Stimulated activated CD4-positive, alpha-beta T cell treated with anti-CD3 and anti-CD28 coated beads, Interleukin-4, amount 100 ng/mL, for 24 hours (primary cell): ENCODE results near the gene NMNAT3.

ENCODE experiments used
- DNase-seq: peaks from one replicate; pipeline ENCODE4 v3.0.0-alpha.2; 2020

NMNAT3 gene

DNA sequence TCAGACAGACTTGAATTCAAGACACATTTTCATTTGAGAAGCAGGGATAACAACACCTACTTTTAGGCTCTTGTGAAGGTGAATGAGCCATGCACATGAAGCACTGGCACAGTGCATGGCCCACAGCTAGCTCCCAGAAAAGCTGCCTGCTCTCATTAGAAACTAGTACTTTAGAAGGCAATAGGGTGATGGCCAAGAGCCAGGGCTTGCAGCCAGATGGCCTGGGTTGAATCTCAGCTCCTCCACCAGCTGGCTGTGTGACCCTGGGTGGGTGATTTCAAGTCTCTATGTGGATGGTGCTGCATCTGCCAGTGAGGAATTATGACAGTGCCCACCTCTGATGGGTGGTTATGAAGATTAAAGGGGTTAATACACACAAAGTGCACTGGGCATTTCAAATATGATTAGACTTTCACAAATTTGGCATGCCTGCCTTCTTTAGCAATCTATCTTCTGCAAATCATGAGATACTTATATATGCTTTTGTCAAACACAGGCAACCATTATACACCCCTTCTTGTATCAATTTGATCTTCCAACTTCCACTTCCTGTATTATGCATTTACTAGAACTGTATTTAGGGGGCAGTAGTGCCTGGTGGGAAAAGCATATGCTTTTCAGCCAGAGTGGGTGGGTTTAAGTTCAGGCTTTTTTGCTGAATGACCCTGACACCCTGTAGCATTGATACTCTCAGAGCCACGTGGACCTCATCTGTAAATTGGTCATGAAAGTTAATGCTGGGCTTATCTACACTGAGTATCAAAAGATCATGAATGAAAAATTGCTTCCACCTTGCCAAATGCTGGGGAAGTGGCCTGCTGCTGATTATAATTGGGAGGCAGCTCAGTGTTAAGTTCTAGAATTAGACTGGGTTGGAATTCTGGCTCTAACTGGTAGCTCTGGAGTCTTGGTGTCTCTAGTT lies 103.5 kb downstream of the NMNAT3 start:
- no peak for DNase-seq

DNA sequence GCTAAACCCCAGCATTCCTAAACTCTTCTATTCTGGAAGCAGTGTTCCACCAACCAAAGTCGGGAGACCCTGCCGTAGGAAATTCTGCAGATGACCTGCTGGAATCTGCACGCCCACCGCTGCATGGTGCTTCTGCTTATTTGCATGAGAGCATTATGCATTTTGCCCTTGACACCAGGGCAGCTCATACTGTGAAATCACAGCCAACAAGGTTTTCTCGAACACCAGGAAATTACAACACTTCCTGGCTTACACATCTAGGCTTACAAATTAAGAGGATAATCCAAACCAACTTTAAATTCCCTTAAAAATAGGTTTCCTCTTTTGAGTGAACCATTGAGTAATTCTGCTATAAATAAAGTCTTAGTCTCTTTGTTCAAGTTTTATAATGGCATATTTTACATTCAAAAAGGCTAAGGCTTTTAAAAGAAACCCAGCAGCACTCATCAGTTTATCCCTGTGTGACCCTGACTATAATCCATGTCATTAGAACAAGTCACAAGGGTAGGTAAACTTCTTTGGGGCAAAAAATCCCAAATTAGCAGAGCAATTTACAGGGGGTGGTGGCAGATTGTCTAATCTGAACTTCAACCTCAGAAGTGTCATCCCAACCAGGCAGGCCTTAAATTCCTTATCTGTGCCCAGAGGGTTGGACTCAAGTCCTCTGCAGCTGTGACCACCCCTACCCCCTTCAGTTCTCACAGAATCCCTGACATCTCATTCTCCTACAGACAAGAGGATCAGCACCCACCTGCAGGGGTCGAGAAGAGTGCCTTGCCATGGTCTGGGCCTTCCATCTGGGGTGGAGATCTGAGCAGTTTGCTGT lies 104.7 kb downstream of the NMNAT3 start:
- no peak for DNase-seq

DNA sequence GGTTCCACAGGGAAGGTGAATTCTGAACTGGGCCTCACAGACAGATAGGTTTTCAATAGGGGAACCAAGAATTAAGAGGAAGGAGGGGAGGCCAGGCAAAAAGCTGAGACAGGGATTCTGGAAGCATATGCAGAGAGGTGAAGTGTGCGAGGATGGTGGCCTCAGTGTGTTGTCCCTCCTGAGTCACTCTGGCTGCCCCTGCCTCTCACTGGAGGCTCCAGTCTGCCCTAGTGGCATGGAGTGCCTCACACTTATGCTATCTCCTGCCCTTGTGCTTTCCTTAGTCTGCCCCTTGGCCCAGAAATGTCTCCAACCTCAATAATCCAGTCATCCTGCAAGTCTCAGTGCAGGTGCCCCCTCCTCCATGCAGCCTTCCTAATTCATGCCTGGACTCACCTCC lies 106.1 kb downstream of the NMNAT3 start:
- DNase-seq, result no peak

DNA sequence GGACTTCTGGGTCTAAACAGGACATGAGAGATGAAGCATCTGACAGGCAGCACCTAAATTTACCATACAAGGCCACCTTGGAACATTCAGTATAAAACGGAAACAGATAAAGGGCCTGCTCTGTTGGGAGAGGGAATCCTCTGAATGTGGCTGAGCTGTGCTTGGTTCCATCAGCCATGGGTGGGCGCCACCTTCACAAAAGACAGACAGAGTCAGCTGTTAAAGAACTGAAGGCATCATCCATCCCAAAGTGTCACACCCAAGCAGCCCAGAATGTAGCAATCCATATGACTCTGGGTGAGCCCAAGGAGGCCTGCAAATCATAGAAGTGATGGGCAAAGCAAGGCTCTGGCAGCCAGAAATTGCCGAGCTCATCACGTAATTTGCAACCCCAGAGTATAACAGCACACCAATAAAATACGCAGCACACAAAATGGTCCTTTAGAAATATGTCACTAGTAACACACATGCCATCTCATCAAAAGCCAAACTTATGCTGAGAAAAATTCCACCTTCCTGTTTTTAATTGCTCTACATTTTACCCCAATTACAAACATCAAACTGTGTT lies 113.4 kb downstream of the NMNAT3 start:
- no peak for DNase-seq

DNA sequence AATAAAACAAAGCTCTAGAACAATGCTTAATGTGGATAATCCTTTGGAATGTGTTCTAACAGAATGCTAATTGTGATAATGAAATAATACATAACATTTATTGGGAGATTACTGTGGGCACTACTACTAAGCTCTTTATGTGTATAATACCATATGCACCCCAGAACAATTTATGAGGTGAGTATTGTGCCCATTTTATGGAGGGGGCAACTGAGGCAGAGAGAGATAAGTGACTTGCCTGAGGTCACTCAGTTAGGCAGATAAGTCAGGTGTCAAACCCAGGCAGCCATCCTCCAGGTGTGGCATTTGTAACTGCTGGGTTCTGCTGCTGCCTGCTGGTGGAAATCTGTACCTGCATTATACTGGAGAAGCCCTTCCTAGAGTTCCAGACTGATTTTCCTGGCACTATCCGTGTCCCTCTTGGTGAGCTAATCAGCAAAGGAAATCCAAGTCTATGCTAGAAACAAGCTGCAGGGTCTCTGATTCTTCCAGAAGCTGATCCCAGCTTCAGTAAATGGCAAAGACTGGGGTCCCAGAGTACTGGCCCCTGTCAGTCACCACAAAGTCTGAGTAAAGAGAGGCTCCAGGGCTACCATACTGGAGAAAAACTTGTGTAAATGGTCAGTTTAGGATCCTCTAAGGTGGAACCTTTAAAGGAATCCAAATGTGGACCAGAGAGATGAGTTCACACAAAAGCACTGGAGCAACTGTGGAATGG lies 115.7 kb downstream of the NMNAT3 start:
- no peak for DNase-seq

DNA sequence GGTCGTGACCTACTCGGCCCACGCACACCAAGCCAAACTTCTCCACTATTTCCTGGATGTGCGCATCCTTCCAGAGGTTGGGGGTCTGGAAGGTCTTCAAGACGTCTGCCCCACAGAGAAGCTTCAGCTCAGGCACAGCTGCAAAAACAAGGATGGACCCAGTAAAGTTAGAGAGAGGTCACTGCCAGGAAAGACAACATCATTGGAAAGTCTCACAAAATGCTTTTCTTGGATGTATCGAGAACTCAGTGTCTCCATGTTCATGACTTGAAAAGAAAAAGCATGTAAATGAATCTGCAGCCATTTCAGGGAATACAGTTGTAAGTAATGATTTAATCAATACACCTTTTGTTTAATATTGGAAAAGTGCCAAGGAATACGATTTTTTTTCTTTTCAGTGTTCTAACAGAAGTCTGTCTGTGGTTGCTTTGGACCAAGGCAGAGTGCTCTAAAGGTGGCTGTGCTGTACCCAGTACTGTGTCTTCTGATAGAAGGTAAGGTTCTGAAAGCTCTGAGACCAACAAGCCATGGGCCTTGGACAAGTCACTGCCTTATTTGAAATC lies 116.4 kb downstream of the NMNAT3 start:
- no peak for DNase-seq

DNA sequence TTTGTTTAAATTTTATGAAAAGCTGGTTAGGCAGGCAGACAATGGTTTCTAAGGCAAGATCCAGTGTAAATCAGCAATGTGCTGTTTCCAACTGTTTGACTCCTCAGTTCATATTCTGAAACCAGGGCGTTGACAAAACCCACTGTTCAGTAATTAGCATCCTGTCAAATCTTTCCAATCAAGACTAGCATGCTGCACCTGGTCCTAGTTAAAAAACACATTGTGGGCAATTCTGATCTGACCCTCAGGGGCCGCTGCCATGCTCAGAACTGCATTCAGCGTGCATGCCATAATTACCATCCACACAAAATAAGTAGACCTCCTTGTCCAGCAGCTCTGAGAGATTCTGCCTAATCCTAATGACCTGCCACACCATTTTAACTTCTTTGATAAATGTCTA lies 117.4 kb downstream of the NMNAT3 start:
- no peak for DNase-seq

DNA sequence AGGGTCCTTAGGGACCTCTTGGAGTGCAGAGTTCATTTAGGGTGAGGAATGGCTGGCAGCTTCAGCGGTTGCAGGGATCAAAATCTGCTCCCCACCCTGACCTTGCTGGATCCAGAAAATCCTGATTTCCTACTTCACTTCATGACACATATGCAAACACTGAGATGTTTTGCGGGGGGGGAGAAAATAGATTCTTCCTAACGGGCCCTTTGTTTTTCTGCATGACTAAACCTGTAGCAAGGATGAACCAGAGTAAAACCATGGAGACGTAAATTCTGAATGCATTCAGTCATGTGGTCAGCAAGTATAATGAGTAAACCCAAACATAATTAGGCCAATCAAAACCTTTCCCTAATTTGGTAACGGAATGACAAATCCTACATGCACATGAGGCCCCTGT lies 118.2 kb downstream of the NMNAT3 start:
- no peak for DNase-seq

DNA sequence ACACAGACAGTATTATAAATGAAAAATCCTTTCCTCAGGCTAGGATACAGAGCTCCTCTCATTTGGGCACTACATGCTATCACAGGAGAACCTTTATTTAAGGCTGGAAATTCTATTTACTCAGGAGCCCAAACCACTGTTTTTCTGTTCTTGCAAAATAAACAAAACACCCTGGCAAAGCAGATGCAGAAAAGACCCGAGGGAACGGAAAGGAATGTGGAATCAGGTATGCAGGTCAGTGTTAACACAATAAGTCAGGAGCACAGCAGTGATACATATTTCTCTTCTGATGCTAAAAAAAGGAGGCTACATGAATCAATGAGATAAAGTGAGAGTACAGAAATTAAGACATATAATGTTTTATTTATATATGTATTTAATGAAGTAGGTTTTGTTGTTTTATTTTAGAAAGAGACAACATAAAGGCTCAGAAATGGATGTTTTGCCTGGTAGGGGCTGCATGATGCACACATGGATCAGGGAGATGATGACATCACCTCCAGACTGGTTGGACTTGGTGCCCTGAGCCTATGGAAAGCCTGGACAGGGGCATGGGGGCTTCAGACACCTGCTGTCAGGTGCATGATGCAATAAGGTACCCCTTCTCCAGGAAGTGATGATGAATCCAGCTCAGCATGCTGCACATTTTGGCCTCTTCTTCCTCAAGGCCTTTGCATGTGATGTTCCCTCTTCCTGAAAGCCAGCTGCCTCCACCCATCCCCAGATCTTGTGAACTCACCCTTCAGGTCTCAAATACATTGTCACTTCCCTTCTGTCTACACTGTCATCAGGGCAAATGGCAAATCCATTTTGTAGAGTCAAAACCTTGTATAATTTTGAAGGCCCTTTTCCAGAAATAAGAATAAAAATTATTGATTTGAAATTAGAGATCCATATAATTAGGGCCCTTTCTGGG lies 119.2 kb downstream of the NMNAT3 start:
- DNase-seq, result no peak

DNA sequence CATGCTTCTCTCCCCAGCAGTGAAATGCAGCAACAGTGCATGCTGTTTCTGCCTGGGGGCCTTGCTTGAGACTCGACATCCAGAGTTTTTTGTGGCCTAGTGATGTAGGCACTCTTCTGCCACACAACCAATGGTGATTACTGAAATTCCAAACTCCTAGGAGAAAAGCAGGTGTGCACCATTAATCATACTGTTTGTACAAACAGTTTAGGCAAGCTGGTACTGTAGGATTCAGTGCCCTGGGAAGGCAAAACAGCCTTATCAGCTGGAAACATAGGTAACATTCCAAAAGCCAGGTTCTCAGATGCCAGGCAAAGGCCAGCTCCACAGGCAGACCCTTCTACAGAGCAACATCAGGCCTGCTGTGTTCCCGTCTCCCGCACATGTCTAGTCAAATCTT lies 120.7 kb downstream of the NMNAT3 start:
- no peak for DNase-seq

DNA sequence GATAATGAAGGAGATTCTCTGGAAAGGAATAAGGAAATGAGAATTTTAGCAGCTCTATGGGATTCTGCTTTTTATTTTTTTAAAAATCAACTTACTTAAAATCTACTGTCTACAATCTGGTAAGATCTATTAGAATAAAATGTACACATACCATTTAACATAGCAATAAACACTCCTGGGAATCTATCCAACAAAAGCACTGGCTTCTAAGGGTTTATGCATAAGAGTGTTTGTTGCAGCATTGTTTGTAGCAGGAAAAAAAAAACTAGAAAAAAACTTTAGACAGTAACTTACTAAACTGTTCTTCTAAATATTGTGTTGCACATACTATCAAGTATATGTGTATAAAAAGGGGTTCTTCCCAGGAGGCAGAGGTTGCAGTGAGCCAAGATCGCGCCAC lies 122.5 kb downstream of the NMNAT3 start:
- DNase-seq, result no peak

DNA sequence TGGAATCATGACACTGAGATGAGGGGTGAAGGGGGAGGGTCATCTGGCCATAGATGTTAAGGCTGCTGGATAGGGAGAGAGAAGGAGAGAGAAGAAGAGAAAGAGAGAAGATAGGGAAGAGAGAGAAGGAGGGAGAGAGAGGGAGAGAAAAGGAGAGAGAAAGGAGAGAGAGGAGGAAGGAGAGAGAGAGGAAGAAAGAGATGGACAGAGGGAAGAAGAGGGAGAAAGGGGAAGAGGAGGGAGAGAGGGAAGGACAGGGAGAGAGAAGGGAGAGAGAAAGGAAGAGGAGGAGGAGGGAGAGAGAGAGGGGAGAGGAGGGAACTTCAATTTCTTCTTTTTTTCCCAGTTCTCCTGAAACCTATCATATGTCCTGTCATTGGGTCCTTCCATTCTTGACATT lies 123.1 kb downstream of the NMNAT3 start:
- DNase-seq, result no peak

DNA sequence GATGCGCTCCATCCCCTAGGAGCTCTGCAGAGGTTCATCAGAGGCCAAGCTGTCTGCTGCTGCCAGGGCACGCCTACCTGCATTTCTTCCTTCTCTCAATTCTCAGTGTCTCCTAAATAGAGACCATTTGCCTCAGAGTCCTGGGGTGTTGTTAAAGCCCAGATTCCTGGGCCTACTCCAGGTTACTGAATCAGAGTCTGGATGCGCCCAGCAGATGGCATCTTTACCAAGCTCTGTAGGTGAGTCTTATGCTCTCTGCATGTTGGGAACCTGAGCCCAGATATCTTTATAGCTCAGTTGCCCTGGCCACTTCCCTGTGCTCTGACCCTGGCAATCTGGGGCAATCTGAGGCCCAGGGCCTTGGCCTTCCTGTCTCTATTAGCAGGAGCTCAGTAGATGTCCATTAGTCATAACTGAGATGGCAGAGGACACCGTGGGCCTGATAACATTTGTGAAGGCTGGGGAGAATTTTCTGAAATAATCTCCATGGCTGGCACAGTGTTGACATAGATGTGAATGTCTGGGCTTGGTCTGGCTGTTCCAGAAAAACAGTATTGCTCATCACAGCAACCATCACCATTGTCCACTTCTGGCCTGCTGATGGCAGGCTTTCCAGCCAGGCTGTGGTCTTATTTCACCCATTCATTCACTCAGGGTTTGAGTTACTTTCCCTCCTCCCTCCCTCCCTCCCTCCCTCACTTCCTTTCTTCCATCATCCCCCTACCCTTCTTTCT lies 125.0 kb downstream of the NMNAT3 start:
- DNase-seq, result no peak

DNA sequence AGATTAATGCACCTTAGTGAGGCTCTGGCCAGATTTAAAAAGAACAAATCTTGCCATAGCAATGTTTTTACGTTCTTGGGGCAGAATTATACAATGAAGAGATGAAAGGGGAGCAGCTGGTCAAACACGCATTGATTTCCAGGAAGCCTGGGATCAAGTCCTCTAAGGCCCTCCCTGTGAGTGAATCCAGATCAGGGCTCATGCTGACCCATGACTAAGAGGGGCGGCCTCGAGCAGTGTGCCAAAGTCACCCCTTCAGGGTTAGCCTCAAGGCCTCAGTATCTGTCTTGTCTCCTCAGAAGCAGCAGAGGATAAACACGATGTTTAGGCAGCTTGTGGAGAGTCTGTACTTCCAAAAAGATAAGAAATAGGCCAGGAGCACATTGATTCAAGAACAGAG lies 129.0 kb downstream of the NMNAT3 start:
- DNase-seq, result no peak

DNA sequence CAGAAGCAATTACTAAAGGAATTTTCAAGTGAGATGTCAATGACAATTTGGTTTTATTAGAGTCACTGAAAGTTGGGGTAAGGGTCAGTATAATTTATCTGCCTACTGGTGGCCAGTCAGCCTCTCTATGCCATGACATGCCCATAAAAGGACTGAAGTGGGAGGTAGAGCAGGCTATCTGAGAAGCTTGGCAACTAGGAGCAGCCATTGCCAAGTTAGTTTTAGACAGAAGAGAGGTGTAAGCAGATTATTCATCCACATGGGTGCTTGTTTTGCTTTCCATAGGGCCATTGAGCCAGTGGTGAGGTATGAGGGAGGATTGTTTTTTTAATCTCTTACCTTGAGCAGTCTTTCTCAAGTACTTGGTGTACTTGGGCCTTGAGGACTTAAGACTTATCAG lies 130.1 kb downstream of the NMNAT3 start:
- no peak for DNase-seq

DNA sequence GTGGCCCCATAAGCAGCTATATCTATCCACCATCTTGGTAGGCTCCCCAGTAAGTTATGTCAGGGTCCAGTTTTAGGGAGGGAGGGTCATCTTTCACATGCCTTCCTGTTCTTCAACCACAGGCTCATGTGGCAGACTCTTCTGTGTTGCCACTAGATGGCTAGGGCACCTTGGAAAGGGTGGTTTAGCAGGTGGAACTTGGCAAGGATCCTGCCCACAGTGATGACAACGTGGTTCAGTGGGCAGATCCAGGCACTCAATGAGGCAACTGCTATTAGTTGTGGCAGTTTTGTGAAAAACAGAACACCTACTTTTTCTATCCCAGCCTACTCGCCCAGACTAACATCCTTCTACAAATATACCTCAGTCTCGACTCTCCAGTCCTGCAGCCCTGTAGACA lies 131.0 kb downstream of the NMNAT3 start:
- no peak for DNase-seq

DNA sequence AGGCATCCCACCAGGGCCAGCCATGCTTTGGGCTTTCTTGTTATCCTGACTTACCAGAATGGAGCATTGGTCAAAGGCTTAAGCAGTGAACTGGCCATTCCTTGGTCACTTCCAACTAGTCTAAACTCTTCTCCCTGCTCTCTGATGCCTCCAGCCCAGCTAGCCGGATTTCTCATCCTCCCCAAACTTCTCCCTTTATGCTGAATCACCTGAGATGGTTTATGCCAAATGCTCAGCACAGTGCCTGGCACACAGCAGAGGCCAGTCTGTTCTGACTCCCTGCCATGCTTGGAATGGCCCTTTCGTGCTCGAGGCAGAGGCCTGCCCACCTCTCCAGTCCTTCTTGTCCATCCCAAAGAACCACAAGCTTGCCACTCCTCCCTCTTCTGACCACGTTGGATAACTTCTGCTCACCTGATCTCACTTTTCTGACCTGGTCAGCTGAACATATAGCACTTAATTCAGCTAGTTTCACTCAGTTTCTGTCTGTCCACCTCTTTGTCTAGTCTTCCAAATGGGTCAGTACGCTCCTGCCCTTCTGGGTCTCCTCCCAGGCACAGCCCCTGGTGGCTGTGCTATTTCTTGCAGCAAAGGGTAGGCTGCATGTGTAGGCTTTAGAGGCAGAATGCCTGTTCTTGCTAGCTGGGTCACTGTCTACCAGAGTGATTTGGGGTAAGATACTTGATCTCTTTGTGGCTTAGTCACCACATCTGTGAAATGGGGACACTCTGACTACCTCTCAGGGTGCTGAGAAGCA lies 136.1 kb downstream of the NMNAT3 start:
- DNase-seq, result no peak

DNA sequence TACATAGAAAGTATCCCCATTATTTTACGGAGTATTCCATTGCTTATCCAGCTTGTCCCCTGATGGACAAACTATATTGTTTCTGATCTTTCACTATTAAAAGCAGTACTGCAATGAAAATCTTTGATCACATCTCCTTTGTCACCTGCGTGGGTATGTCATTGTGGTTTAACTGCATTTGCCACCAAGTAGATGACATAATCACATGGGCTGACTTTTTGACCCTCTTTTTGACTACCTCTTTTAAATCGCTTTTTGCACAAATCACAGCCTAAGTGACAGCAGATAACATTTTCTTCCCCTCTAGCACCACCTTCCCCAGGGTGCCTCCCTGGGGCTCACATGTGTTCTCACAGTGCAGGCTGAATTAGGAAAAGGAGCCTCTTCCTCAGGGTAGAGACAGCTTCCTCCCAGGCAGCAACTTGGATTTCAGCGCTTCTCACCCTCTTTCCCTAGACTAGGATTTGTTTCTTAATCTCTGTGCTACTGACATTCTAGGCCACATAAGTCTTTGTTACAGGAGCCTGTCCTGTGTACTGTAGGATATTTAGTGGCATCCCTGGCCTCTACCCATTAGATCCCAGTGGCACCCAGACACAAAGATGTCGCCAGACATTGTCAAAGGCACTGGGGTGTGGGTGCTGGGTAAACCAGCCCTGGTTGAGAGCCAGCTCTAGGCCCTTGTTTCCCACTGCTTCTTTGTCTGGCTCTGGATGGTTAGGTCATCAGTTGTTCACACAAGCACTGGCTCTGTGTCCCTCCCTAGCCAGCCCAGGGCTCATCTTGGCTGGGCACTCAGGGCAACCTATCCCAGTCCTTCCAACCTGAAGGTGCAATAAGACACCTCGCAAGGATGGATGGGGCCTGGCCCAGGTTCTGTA lies 136.9 kb downstream of the NMNAT3 start:
- no peak for DNase-seq

DNA sequence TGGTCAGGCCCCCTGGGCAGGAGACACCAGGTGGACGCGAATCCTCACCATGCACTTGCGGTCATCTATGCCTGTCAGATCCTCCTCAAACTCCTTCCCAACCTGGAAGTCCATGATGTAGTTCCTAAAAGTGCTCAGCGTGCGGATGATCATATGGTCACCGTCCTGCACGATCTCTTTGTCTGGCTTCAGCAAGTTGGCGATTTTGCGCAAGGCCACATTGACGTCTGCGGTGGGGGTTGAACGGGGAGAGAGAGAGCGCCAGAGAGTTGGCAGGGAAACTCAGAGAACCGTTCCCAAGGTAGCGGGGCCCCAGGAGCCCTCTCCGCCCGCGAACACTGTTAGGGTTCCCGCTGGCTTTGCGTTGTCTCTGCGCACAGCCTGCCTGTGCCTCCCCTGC lies 139.0 kb downstream of the NMNAT3 start:
- no peak for DNase-seq
